ENCODE data around the gene KCNJ2.

- TF ChIP-seq EZH2 (IDR thresholded peaks at IDR 0.05) = no peak
- TF ChIP-seq, protein P1, sequence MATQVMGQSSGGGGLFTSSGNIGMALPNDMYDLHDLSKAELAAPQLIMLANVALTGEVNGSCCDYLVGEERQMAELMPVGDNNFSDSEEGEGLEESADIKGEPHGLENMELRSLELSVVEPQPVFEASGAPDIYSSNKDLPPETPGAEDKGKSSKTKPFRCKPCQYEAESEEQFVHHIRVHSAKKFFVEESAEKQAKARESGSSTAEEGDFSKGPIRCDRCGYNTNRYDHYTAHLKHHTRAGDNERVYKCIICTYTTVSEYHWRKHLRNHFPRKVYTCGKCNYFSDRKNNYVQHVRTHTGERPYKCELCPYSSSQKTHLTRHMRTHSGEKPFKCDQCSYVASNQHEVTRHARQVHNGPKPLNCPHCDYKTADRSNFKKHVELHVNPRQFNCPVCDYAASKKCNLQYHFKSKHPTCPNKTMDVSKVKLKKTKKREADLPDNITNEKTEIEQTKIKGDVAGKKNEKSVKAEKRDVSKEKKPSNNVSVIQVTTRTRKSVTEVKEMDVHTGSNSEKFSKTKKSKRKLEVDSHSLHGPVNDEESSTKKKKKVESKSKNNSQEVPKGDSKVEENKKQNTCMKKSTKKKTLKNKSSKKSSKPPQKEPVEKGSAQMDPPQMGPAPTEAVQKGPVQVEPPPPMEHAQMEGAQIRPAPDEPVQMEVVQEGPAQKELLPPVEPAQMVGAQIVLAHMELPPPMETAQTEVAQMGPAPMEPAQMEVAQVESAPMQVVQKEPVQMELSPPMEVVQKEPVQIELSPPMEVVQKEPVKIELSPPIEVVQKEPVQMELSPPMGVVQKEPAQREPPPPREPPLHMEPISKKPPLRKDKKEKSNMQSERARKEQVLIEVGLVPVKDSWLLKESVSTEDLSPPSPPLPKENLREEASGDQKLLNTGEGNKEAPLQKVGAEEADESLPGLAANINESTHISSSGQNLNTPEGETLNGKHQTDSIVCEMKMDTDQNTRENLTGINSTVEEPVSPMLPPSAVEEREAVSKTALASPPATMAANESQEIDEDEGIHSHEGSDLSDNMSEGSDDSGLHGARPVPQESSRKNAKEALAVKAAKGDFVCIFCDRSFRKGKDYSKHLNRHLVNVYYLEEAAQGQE (IDR thresholded peaks at IDR 0.05; ENCODE audit: low read depth) = no peak
- TF ChIP-seq EZH2phosphoT487 (IDR thresholded peaks at IDR 0.05; ENCODE audit: borderline replicate concordance) = no peak
- no peak for TF ChIP-seq YY1 (IDR thresholded peaks at IDR 0.05; ENCODE audit: extremely low read depth, insufficient replicate concordance, low read depth, low read length)
Observed at GRCh38 chr17:70208825-70209555, 39.7 kb downstream of the KCNJ2 start.

Data from HCT116 (cell line).